ENCODE data around the gene CMTM1.

Gene CMTM1

GRCh38 chr16:66528294-66528693, 37.9 kb upstream of the CMTM1 start:
- no peak overlapping the region for H3K4me2 ChIP-seq (ENCODE audit: low read depth, low read length, poor library complexity, severe bottlenecking)
- peaks cover 7% of the 10 kb centered on the region for H3F3A ChIP-seq (ENCODE audit: low read depth)
- no peaks in the 10 kb centered on the region for H4K20me1 ChIP-seq (ENCODE audit: insufficient read depth, low read length, poor library complexity, severe bottlenecking)
- H3K4me1 ChIP-seq (ENCODE audit: insufficient read depth, low read length, poor library complexity, severe bottlenecking), result peaks cover 38% of the 10 kb centered on the region
- peaks cover 9% of the 10 kb centered on the region; the same call in 1 of the 2 replicates for H3K36me3 ChIP-seq (ENCODE audit: insufficient read depth, low read length)
- TF ChIP-seq EZH2phosphoT487 (IDR thresholded peaks at IDR 0.05; ENCODE audit: borderline replicate concordance) (no peak), CTCF (conservative IDR thresholded peaks at IDR 0.05; ENCODE audit: low read length) (no peak)
- H3K79me2 ChIP-seq (ENCODE audit: insufficient read depth, low read length), result no peaks in the 10 kb centered on the region
- no peaks in the 10 kb centered on the region for H3K9me3 ChIP-seq (ENCODE audit: insufficient read depth, low read depth, low read length)
- H2AFZ ChIP-seq (ENCODE audit: low read length), result no peak overlapping the region
- no peak overlapping the region for H3K4me3 ChIP-seq (ENCODE audit: low read length, poor library complexity, severe bottlenecking)
- H3K9me2 ChIP-seq (replicated peaks; ENCODE audit: low read depth, low read length), result no peaks in the 10 kb centered on the region
- no peak overlapping the region for H3K9ac ChIP-seq (ENCODE audit: low read depth, low read length, poor library complexity, severe bottlenecking)
- H3K27me3 ChIP-seq (ENCODE audit: insufficient read depth, low read length, poor library complexity, severe bottlenecking), result no peaks in the 10 kb centered on the region

- Histone ChIP-seq H3K79me2 (ENCODE audit: insufficient read depth, low read length) (no peaks in the 10 kb centered on the region), H3F3A (ENCODE audit: low read depth) (peaks cover 2% of the 10 kb centered on the region; the same call in 1 of the 2 replicates), H3K4me3 (ENCODE audit: low read length, poor library complexity, severe bottlenecking) (no peak overlapping the region), H3K36me3 (ENCODE audit: insufficient read depth, low read length) (peaks cover 9% of the 10 kb centered on the region; the same call in 1 of the 2 replicates), H3K9me3 (ENCODE audit: insufficient read depth, low read depth, low read length) (no peaks in the 10 kb centered on the region), H3K9me2 (replicated peaks; ENCODE audit: low read depth, low read length) (no peaks in the 10 kb centered on the region), H3K4me1 (ENCODE audit: insufficient read depth, low read length, poor library complexity, severe bottlenecking) (peaks cover 27% of the 10 kb centered on the region), H3K27me3 (ENCODE audit: insufficient read depth, low read length, poor library complexity, severe bottlenecking) (no peaks in the 10 kb centered on the region), H4K20me1 (ENCODE audit: insufficient read depth, low read length, poor library complexity, severe bottlenecking) (no peaks in the 10 kb centered on the region), H3K9ac (ENCODE audit: low read depth, low read length, poor library complexity, severe bottlenecking) (no peak overlapping the region), H3K4me2 (ENCODE audit: low read depth, low read length, poor library complexity, severe bottlenecking) (no peak overlapping the region), H2AFZ (ENCODE audit: low read length) (no peak overlapping the region)
- TF ChIP-seq CTCF (conservative IDR thresholded peaks at IDR 0.05; ENCODE audit: low read length) (no peak), EZH2phosphoT487 (IDR thresholded peaks at IDR 0.05; ENCODE audit: borderline replicate concordance) (no peak)
These were observed 36.8 kb upstream of the CMTM1 start for GRCh38 chr16:66529475-66529874.

GRCh38 chr16:66534376-66534799, 31.9 kb upstream of the CMTM1 start:
- Histone ChIP-seq H3K36me3 (ENCODE audit: insufficient read depth, low read length) (peaks cover 5% of the 10 kb centered on the region; the same call in 1 of the 2 replicates), H3K4me2 (ENCODE audit: low read depth, low read length, poor library complexity, severe bottlenecking) (no peak overlapping the region), H3K79me2 (ENCODE audit: insufficient read depth, low read length) (no peaks in the 10 kb centered on the region; the same call in 1 of the 2 replicates), H3K9ac (ENCODE audit: low read depth, low read length, poor library complexity, severe bottlenecking) (no peak overlapping the region), H3F3A (ENCODE audit: low read depth) (no peaks in the 10 kb centered on the region), H3K27me3 (ENCODE audit: insufficient read depth, low read length, poor library complexity, severe bottlenecking) (no peaks in the 10 kb centered on the region), H4K20me1 (ENCODE audit: insufficient read depth, low read length, poor library complexity, severe bottlenecking) (no peaks in the 10 kb centered on the region), H3K4me3 (ENCODE audit: low read length, poor library complexity, severe bottlenecking) (no peak overlapping the region), H3K9me2 (replicated peaks; ENCODE audit: low read depth, low read length) (no peaks in the 10 kb centered on the region), H3K9me3 (ENCODE audit: insufficient read depth, low read depth, low read length) (no peaks in the 10 kb centered on the region), H2AFZ (ENCODE audit: low read length) (no peak overlapping the region), H3K4me1 (ENCODE audit: insufficient read depth, low read length, poor library complexity, severe bottlenecking) (peaks cover 12% of the 10 kb centered on the region)
- TF ChIP-seq EZH2phosphoT487 (IDR thresholded peaks at IDR 0.05; ENCODE audit: borderline replicate concordance) (no peak), CTCF (conservative IDR thresholded peaks at IDR 0.05; ENCODE audit: low read length) (no peak)
